DOHH2 (cell line): ENCODE results near the gene SAT1.
A peak's percentile ranks its signal among the peaks of the same experiment; 100 is the strongest.

Experiments used
- H3F3A ChIP-seq: fragments of 200-600 bp; sonication (generic), shearing (Covaris generic); 2 replicates; pipeline ENCODE4 v1.6.0; 2016; ENCODE audit warnings: antibody characterized with exemption, mild to moderate bottlenecking; ENCODE audit not compliant: control insufficient read depth, insufficient read depth
- H3K27ac ChIP-seq: fragments of 200-600 bp; sonication (generic); 2 replicates; pipeline ENCODE4 v1.5.1; 2014; ENCODE audit warnings: low read depth, mild to moderate bottlenecking, low read length, moderate library complexity
- H3K27me3 ChIP-seq: fragments of 200-600 bp; sonication (generic); 2 replicates; pipeline ENCODE4 v1.6.1; 2014; ENCODE audit warnings: mild to moderate bottlenecking, low read length, mixed read lengths; ENCODE audit not compliant: control insufficient read depth
- H3K36me3 ChIP-seq: fragments of 200-600 bp; sonication (generic); 2 replicates; pipeline ENCODE4 v1.6.1; 2014; ENCODE audit warnings: mild to moderate bottlenecking, low read length, moderate library complexity, mixed read lengths; ENCODE audit not compliant: control insufficient read depth
- H3K4me1 ChIP-seq: fragments of 200-600 bp; sonication (generic); 2 replicates; pipeline ENCODE4 v1.6.1; 2014; ENCODE audit warnings: mild to moderate bottlenecking, low read length, mixed read lengths; ENCODE audit not compliant: control insufficient read depth
- H3K4me2 ChIP-seq: fragments of 200-600 bp; sonication (generic); 2 replicates; pipeline ENCODE4 v1.6.0; 2014; ENCODE audit warnings: mild to moderate bottlenecking, low read length, moderate library complexity
- H3K4me3 ChIP-seq: fragments of 200-600 bp; sonication (generic); 2 replicates; pipeline ENCODE4 v1.5.1; 2014; ENCODE audit warnings: mild to moderate bottlenecking, low read length, mixed read lengths
- H3K79me2 ChIP-seq: fragments of 200-600 bp; sonication (generic); 2 replicates; pipeline ENCODE4 v1.6.1; 2014; ENCODE audit warnings: mild to moderate bottlenecking, low read length, mixed read lengths; ENCODE audit not compliant: control insufficient read depth
- H3K9me2 ChIP-seq: fragments of 200-600 bp; sonication (generic); replicated peaks from 2 replicates; pipeline ENCODE4 v1.6.1; 2014; ENCODE audit warnings: mild to moderate bottlenecking, low read length, mixed read lengths; ENCODE audit not compliant: control insufficient read depth
- H3K9me3 ChIP-seq: fragments of 200-600 bp; sonication (generic); 2 replicates; pipeline ENCODE4 v1.6.1; 2014; ENCODE audit warnings: antibody characterized with exemption, low read length, mixed read lengths; ENCODE audit not compliant: control insufficient read depth, insufficient read depth
- H4K20me1 ChIP-seq: fragments of 200-600 bp; sonication (generic); 2 replicates; pipeline ENCODE4 v1.6.0; 2014; ENCODE audit warnings: low read depth, mild to moderate bottlenecking, antibody characterized with exemption, low read length, moderate library complexity; ENCODE audit not compliant: control insufficient read depth, insufficient read depth
- CTCF ChIP-seq: fragments of 200-600 bp; sonication (generic); IDR thresholded peaks from one replicate; pipeline ENCODE4 v1.5.1; 2014; ENCODE audit warnings: antibody characterized with exemption, mild to moderate bottlenecking, low read depth, low read length; ENCODE audit not compliant: poor library complexity, severe bottlenecking
- EZH2phosphoT487 ChIP-seq: fragments of 200-600 bp; sonication (generic); IDR thresholded peaks from 2 replicates; pipeline ENCODE4 v1.6.1; 2017; ENCODE audit warnings: borderline replicate concordance, mild to moderate bottlenecking, antibody characterized with exemption, low read length, moderate library complexity, mixed read lengths

The SAT1 gene

GRCh38 chrX:23783589-23784469, 856 bp downstream of the SAT1 start:
- Histone ChIP-seq H3K4me2 (peak overlapping the region; percentile 68), H3K79me2 (peaks cover 47% of the 10 kb centered on the region), H3K9me3 (no peaks in the 10 kb centered on the region), H3K36me3 (peaks cover 28% of the 10 kb centered on the region), H3F3A (peaks cover 33% of the 10 kb centered on the region), H3K4me1 (peaks cover 27% of the 10 kb centered on the region), H3K27me3 (no peaks in the 10 kb centered on the region), H3K9me2 (no peaks in the 10 kb centered on the region), H3K4me3 (peak overlapping the region; percentile 94), H3K27ac (peak overlapping the region; percentile 72), H4K20me1 (peaks cover 7% of the 10 kb centered on the region)
- TF ChIP-seq CTCF = no peak

GRCh38 chrX:23784470-23785331, 1.7 kb downstream of the SAT1 start:
- Histone ChIP-seq H3K4me3 (peak overlapping the region; percentile 94), H3F3A (peaks cover 33% of the 10 kb centered on the region), H3K4me1 (peaks cover 20% of the 10 kb centered on the region), H3K27ac (peak overlapping the region; percentile 72), H3K4me2 (peak overlapping the region; percentile 68), H3K36me3 (peaks cover 28% of the 10 kb centered on the region), H3K9me2 (no peaks in the 10 kb centered on the region), H3K79me2 (peaks cover 38% of the 10 kb centered on the region), H4K20me1 (peaks cover 7% of the 10 kb centered on the region), H3K9me3 (no peaks in the 10 kb centered on the region), H3K27me3 (no peaks in the 10 kb centered on the region)
- TF ChIP-seq EZH2phosphoT487 = no peak
- TF ChIP-seq CTCF = no peak

- no peaks in the 10 kb centered on the region for H3K9me3 ChIP-seq
- peaks cover 33% of the 10 kb centered on the region for H3F3A ChIP-seq
- H3K4me1 ChIP-seq = peaks cover 18% of the 10 kb centered on the region
- no peaks in the 10 kb centered on the region for H3K9me2 ChIP-seq
- H3K27ac ChIP-seq = no peak overlapping the region
- H3K27me3 ChIP-seq = no peaks in the 10 kb centered on the region
- peak overlapping the region; percentile 94; the same call in 1 of the 2 replicates for H3K4me3 ChIP-seq
- H3K79me2 ChIP-seq = peaks cover 35% of the 10 kb centered on the region
- TF ChIP-seq EZH2phosphoT487 (no peak), CTCF (no peak)
- H3K36me3 ChIP-seq = peaks cover 28% of the 10 kb centered on the region
- H3K4me2 ChIP-seq = peak overlapping the region; percentile 68
- H4K20me1 ChIP-seq = peaks cover 7% of the 10 kb centered on the region
Observed at GRCh38 chrX:23785580-23785979, 2.6 kb downstream of the SAT1 start.
